ENCODE results near the gene HDHD3. TPM values are rescaled to one million over a fixed set of nuclear protein-coding genes. Genes with fewer than 3 reads are reported as not detected.

Gene HDHD3
- total RNA-seq, 2 donors from 2014 or later: 24.3 to 37.1 TPM

- 90 to 93% methylated on average over 3 to 4 of the region's 4 CpGs for WGBS, 2 experiments (ENCODE audit: insufficient coverage in 1 of 2, insufficient read length in 1 of 2)
- no peak for DNase-seq
Measured at GRCh38 chr9:113417370-113417769, 40.6 kb upstream of the HDHD3 start.

GRCh38 chr9:113416149-113416721 lies 39.4 kb upstream of the HDHD3 start:
- Mint-ChIP-seq H3K27ac (no peak overlapping the region), H3K36me3 (ENCODE audit: low read depth) (no peaks in the 10 kb centered on the region), H3K9me3 (no peaks in the 10 kb centered on the region), H3K4me3 (no peak overlapping the region), H3K4me1 (peaks cover 5% of the 10 kb centered on the region), H3K27me3 (ENCODE audit: insufficient read depth) (no peaks in the 10 kb centered on the region)
- Histone ChIP-seq H3K9me3 (ENCODE audit: control insufficient read depth, low read length) (no peaks in the 10 kb centered on the region), H3K27ac (ENCODE audit: low read depth, low read length) (no peak overlapping the region), H3K4me3 (ENCODE audit: low read length) (no peak overlapping the region), H3K9ac (ENCODE audit: extremely low read depth, low read length, poor library complexity, severe bottlenecking) (no peak overlapping the region), H3K4me1 (ENCODE audit: control insufficient read depth, insufficient read depth, low read length) (no peaks in the 10 kb centered on the region), H3K36me3 (ENCODE audit: control insufficient read depth, insufficient read depth, low read length) (no peaks in the 10 kb centered on the region), H3K27me3 (ENCODE audit: control insufficient read depth, insufficient read depth, low read length, poor library complexity, severe bottlenecking) (no peaks in the 10 kb centered on the region)
- no peak for DNase-seq
- WGBS, 2 experiments (ENCODE audit: insufficient coverage in 1 of 2, insufficient read length in 1 of 2): 79 to 89% methylated on average over 3 of the region's 3 CpGs
- no peak for TF ChIP-seq CTCF (conservative IDR thresholded peaks at IDR 0.05)

More at GRCh38 chr9:113417370-113417769, 40.6 kb upstream of the HDHD3 start:
- Histone ChIP-seq H3K36me3 (ENCODE audit: control insufficient read depth, insufficient read depth, low read length) (no peaks in the 10 kb centered on the region), H3K4me1 (ENCODE audit: control insufficient read depth, insufficient read depth, low read length) (no peaks in the 10 kb centered on the region), H3K4me3 (ENCODE audit: low read length) (no peak overlapping the region), H3K27ac (ENCODE audit: low read depth, low read length) (no peak overlapping the region), H3K9me3 (ENCODE audit: control insufficient read depth, low read length) (no peaks in the 10 kb centered on the region), H3K9ac (ENCODE audit: extremely low read depth, low read length, poor library complexity, severe bottlenecking) (no peak overlapping the region), H3K27me3 (ENCODE audit: control insufficient read depth, insufficient read depth, low read length, poor library complexity, severe bottlenecking) (peaks cover 4% of the 10 kb centered on the region)
- Mint-ChIP-seq H3K4me3 (no peak overlapping the region), H3K9me3 (no peaks in the 10 kb centered on the region), H3K36me3 (ENCODE audit: low read depth) (no peaks in the 10 kb centered on the region), H3K4me1 (no peaks in the 10 kb centered on the region), H3K27me3 (ENCODE audit: insufficient read depth) (peaks cover 3% of the 10 kb centered on the region), H3K27ac (no peak overlapping the region)
- TF ChIP-seq CTCF (conservative IDR thresholded peaks at IDR 0.05): no peak

- H3K4me3 Mint-ChIP-seq: peak within 1 kb of the TSS; percentile 98
Measured at GRCh38 chr9:113410207-113410864, 33.5 kb upstream of the HDHD3 start, which contains the start of the genes C9orf43 and POLE3. Gene C9orf43 (plus strand): TSS chr9:113410747. CDS start chr9:113413494, 2,747 bp downstream. Gene POLE3 (minus strand): TSS chr9:113410675. CDS start chr9:113410293, 382 bp downstream.

More at GRCh38 chr9:113410207-113410864, 33.5 kb upstream of the HDHD3 start, which contains the start of the genes C9orf43 and POLE3:
- peak within 1 kb of the TSS; percentile 100 for H3K27ac Mint-ChIP-seq
- peak; percentile 98 for DNase-seq
- peak within 1 kb of the TSS; percentile 92 for H3K27ac ChIP-seq (ENCODE audit: low read depth, low read length)
- H3K27me3 Mint-ChIP-seq (ENCODE audit: insufficient read depth): no peaks in the 10 kb centered on the region
- H3K36me3 ChIP-seq (ENCODE audit: control insufficient read depth, insufficient read depth, low read length): peaks cover 20% of the 10 kb centered on the region
- peak within 1 kb of the TSS; percentile 83 for H3K9ac ChIP-seq (ENCODE audit: extremely low read depth, low read length, poor library complexity, severe bottlenecking)
- peaks cover 3% of the 10 kb centered on the region for H3K4me1 ChIP-seq (ENCODE audit: control insufficient read depth, insufficient read depth, low read length)
- no peaks in the 10 kb centered on the region for H3K27me3 ChIP-seq (ENCODE audit: control insufficient read depth, insufficient read depth, low read length, poor library complexity, severe bottlenecking)
- H3K9me3 ChIP-seq (ENCODE audit: control insufficient read depth, low read length): no peaks in the 10 kb centered on the region
- TF ChIP-seq CTCF (conservative IDR thresholded peaks at IDR 0.05): no peak
- 0% methylated on average over 31 to 61 of the region's 61 CpGs for WGBS, 2 experiments (ENCODE audit: insufficient coverage in 1 of 2, insufficient read length in 1 of 2)
- H3K4me3 ChIP-seq (ENCODE audit: low read length): peak within 1 kb of the TSS; percentile 89
- peaks cover 24% of the 10 kb centered on the region for H3K36me3 Mint-ChIP-seq (ENCODE audit: low read depth)
- H3K9me3 Mint-ChIP-seq: no peaks in the 10 kb centered on the region
- H3K4me1 Mint-ChIP-seq: peaks cover 19% of the 10 kb centered on the region
